HG02973 (cell line): ENCODE data around the gene TAMALIN.
"Not testable (repeated sequence)": the region's sequence is repeated elsewhere in the genome, so short reads cannot be mapped to it uniquely, and the experiment has no call there.

Experiments
- ATAC-seq: cut with Tn5 transposase; IDR thresholded peaks from one replicate; pipeline ENCODE4 v1.9.1; 2021; ENCODE audit warnings: moderate library complexity; ENCODE audit not compliant: unreplicated experiment

TAMALIN gene

DNA sequence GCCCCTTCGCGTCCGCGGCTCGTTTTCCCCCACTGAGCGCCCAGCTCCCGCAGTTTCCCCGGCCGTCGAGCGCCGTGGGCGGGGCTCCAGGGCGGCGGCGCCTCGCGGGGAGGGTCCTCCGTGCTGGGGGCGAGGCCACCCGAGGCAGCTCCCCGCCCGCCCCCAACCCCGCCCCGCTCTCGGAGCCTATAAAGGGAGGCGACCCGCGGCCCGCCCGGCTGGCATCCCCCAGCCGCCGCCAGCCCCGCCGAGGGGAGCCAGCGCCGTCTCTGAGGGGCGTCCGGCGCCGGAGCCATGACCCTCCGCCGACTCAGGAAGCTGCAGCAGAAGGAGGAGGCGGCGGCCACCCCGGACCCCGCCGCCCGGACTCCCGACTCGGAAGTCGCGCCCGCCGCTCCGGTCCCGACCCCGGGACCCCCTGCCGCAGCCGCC lies at the start of gene TAMALIN:
Gene TAMALIN (plus strand): TSS at position 221 of the 432 bp plus-strand sequence. CDS start 74 bp downstream, at position 295.
- no peak for ATAC-seq

DNA sequence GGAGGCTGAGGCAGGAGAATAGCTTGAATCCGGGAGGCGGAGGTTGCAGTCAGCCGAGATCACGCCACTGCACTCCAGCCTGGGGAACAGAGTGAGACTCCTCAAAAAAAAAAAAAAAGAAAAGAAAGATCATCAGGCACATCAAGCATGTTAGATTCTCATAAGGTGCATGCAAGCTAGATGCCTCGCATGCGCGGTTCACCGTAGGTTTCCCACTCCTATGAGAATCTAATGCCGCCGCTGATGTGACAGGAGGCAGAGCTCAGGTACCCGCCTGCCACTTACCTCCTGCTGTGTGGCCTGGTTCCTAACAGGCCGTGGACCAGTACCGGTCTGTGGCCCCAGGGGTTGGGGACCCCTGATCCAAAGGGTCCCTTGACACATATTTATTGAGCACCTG lies 48.2 kb upstream of the TAMALIN start:
- ATAC-seq, result no peak

DNA sequence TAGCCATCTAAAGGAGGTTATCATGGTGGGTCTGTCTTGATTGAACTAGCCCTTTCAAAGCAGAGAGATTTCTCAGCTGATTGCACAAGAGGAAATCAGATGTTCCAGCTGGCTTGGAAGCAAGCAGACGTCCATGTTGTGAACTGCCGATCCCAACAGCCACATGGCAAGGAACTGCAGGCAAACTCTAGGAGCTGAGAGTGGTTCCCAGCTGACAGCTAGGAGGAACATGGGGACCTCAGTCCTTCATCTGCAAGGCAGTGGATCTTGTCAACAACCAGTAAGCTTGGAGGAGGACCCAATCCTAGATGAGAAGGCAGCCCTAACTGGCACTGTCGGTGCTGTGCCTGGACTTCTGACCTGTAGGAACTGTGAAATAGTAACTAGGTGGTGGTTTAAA lies 47.5 kb upstream of the TAMALIN start:
- no peak for ATAC-seq

DNA sequence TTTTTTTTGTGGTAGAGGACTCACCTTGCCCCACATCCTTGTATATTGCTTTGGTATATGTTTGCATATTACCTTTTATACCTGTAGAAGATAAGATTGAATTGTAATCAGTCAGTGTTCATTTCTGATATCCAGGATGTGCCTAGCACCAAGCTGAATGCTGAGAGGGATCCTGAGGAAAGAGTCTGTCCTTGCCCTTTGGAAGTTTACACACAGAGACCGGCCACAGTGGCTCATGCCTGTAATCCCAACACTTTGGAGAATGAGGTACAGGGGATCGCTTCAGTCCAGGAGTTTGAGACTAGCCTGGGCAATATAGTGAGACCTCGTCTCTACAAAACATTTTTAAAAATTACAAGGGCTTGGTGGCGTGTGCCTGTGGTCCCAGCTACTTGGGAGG lies 46.8 kb upstream of the TAMALIN start:
- ATAC-seq, result no peak

DNA sequence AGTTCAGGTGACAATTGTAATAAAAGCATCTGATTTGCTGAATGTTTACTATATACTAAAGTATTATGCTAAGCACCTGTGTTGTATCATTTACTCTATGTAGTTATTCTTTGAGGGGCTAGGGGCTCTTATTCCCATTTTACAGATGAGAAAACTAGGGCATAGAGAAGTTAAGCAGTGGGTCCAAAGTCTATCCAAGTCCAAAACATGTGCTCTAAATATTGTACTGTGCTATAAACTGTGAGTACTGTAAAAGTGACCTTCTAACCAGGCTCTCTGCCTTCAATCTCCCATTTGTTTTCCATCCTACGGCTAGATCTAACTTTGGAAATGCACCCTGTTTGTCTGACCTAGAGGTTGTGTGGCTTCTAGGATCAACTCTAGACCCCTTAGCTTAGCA lies 46.3 kb upstream of the TAMALIN start:
- ATAC-seq, result no peak

DNA sequence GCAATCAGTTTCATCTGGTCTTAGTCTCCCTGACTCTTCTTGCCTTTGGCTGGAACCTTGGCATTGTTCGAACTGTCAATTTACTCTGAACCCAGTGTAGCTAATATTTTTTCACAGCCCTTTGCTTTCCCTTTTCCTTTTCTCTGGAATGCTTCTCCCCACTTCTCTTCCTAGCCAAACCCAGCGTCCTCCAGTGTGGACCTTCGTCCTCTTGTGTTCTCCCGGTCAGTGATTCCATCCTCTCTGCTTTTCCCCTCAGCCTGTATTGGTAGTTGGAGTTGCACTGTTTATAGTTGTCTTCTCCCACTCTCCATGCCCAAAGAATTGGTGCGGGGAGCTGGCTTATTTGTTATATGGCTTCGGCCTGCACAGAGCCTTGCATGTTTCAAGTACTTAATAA lies 45.9 kb upstream of the TAMALIN start:
- ATAC-seq, result no peak

DNA sequence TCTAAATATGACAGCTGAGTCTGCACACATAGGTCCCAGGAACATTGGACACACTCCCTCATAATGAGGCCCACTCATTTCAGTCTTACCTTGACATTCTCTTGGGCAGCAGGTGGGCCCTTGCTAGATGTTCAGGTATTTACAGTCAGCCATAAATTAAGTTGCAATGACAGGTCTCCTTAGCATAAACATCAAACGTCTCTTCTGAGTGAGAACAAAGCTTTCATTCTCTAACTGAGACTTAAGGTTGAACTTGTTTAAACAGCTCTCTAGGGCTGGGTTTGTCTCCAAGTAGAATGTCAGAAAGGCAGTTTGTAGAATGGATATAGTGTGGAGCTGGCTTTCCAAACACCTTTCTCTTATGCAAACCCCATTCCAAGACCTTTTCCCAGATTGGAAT lies 44.9 kb upstream of the TAMALIN start:
- ATAC-seq, result no peak

DNA sequence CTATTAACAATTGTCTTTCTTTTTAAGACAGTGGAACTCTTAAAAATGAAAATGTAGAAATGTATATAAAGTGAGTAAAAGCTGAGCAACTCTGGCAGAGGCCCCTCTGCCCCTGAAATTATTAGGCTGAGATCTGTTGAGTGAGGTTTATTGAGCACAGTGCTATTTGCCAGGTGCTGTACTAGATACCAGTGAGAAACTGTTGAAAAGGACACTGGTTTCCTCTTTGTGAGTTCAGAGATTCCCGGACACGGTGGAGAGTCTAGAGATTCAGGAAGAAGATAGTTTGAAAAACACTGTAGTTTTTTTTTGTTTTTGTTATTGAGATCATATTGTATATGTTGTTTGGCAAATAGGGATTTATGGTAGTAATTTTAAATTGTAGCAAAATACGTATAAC lies 44.0 kb upstream of the TAMALIN start:
- ATAC-seq, result no peak

DNA sequence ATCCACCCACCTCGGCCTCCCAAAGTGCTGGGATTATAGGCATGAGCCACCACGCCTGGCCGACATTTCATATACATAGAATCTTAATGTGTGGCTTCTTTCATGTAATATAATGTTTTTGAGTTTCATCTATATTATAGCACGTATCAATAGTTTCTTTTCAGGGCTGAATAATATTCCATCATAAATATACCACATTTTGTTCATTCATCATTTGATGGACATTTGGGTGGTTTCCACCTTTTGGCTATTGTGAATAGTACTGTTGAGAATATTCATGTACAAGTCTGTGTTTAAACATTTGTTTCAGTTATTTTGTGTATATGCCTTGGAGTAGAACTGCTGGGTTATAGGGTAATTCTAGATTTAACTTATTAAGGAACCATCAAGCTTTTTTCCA lies 43.3 kb upstream of the TAMALIN start:
- no peak for ATAC-seq

DNA sequence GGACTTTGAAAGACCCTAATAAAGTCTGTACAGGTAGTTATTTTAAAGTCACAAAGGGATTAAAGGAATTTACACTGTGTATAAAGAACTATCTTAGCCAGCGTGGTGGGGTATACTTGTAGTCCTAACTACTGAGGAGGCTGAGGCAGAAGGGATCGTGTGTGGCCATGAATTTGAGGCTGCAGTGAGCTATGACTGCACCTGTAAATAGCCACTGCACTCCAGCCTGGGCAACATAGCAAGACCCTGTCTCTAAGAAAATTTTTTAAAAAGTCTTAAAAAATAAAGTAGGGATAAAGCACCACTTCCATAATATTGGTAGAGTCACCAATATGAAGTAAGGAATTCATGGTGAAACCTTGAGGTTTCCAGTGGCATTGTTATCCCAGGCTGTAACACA lies 37.1 kb upstream of the TAMALIN start:
- ATAC-seq, result no peak

DNA sequence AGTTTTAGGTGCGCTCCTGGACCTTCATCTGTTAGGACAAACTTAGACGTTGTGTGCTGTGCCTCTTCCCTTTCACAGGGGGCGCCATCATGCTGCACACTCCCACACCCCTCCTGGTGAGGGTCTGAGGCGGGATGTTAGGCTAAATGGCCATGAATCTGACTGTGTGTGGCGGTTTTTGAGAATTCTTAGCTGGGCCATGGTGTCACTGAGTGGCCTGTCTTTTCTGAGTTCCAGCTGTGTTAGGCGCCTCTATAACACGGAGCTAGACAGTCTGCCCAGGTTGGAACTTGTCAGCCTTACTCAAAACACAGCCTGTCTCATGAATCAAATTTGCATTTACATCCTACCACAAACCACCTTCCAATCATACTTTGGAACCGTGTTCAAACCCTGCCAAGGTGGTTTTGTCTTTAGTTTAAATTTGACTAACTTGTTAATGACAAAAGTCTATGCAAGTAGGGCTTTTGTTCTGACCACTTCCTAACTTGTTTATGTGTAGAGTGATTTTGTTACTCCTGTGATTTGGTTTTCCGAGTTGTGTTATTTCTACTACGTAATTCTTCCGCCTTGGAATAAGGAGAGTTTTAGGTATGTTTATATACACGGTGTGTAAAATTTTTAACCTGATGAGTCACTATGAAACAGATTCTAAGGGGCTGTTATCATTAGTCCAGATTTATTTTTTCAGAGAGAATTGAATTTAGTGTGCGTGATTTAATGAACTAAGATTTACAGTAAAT lies 35.7 kb upstream of the TAMALIN start:
- peak; percentile 82 for ATAC-seq

DNA sequence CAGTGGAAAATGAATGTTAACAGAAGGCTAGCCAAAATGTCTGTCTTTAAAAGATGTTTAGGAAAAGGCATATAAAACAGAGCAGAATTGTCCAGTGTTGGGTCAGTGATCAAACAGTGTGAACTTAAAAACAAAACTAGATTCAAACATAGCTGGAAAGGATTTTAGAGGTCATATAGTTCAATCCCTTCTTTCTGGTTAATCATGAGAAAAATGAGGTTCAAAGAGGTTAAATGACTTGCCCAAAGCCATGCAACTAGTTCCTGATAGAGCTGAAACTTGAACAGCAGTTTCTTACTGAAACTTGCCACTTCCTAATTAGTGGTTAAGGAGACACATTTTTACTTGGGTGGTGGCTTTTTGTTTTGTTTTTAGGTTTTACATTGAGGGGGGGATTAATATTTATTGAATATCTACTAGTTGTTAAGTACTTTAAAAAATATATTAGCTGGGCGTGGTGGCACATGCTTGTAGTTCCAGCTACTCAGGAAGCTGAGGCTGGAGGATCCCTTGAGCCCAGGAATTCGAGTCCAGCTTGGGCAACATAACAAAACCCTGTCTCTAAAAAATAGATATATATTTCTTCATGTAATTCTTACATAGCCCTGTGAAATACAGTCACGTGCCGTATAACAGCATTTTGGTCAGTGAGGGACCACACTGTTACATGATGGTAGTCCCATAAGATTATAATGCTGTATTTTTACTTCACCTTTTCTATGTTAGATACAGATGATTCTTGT lies 34.9 kb upstream of the TAMALIN start:
- peak; percentile 37 for ATAC-seq

DNA sequence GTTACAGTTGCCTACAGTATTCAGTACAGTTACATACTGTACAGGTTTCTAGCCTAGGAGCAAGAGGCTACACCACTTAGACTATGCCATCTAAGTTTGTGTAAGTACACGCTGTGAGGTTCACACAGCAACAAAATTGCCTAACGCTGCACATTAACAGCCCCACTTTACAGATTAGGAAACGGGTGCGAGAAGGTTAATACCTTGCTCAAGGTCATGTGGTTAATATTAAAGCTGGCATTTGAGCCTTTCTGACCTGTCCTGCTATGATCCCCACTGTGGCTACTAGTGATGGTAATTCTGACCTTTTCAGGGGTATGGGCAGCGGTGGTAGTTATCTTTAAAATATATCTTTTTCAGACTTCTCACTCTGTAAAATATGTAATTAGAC lies 34.3 kb upstream of the TAMALIN start:
- no peak for ATAC-seq

DNA sequence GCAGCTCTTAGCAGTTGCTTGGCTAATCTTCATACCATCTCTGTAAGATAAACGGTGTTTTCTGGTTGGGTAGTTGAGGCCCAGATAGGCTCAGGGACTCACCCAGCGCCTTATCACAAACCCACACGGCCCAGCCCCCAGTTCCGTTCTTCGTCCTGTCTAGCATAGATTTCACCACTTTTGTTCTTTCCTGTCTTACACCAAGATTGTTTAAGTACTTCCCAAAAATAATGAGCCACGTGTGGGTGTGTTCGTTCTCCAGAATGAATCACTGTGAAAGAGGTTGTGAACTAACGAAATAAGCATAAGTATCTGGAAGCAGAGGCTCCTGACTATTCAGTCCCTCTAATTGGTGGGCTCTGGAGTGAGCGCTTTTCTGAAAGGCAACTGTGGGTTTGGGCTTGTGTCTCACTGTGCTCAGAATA lies 33.9 kb upstream of the TAMALIN start:
- ATAC-seq, result no peak

DNA sequence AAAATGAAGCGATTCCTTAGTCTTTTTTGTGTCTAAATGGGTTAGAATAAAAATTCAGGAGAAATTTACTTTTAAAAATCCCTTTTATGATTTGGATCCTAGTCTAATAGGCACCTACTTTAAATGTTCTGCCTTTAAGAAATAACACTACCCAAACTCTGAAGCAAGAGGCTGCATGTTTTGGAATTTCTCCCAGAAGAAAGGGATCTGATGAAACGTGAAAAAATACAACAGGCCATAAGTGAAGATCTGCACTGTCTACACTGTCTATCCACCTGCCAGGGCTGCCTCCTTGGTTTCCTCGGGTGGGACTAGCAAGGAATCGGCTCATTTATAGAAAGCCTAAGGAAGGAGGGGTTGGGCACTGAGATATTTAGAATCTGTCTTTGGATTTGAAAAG lies 33.2 kb upstream of the TAMALIN start:
- no peak for ATAC-seq

DNA sequence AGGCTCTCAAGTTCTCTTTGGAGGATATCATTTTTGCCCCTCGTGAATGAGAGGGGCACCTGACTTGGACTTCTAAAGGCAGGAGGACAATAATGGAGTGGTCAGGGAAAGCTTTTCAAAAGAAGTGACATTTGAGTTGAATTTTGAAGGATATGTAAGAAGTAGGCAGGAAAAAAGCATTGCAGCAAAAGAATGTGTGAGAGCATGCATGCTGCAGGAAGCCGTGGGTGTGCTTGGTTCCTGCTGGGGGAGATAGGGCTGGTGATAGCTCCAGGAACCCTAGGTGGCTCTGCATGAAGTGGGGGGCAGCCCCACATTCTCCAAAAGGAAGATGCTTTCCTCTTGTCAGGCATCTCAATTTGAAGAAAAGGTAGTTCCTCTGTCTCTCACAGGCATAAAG lies 32.1 kb upstream of the TAMALIN start:
- no peak for ATAC-seq

DNA sequence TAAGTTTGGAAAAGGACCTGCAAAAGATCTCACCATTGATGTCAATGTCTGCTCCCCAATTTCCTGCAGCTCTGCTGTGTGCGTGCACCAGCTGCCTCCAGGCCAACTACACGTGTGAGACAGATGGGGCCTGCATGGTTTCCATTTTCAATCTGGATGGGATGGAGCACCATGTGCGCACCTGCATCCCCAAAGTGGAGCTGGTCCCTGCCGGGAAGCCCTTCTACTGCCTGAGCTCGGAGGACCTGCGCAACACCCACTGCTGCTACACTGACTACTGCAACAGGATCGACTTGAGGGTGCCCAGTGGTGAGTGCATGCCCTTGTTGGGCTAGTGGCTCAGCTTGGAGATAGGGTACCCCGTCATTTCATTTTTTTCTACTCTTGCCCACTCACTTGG lies 31.6 kb upstream of the TAMALIN start:
- no peak for ATAC-seq

DNA sequence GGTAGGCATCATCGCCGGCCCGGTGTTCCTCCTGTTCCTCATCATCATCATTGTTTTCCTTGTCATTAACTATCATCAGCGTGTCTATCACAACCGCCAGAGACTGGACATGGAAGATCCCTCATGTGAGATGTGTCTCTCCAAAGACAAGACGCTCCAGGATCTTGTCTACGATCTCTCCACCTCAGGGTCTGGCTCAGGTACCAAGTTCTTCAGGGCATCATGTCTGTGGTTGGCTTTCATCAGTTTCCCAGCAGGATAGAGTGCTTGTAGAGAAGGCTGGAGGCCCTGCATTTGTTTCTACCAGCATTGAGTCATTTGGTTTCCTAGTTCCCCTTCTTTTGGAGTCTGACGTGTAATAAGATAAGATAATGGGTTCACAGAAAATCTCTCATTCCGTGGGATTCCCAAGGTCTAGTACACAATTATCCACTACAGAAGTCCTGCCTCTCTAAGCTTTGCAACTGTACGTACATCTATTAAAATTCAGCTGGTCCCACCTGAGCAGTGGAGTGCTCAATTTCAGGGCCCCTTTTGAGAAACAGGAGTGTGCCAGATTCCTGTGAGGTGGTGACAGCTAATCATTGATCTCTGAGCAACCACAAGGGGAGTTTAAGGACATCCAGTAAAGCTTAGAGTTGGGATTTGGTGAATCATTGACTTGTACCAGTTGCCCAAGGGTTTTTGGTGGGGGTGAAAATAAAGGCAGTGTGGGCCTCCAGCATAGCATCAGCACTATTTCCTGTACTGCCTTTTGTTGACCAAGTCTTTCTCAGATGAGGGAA lies 30.2 kb upstream of the TAMALIN start:
- ATAC-seq, result no peak

DNA sequence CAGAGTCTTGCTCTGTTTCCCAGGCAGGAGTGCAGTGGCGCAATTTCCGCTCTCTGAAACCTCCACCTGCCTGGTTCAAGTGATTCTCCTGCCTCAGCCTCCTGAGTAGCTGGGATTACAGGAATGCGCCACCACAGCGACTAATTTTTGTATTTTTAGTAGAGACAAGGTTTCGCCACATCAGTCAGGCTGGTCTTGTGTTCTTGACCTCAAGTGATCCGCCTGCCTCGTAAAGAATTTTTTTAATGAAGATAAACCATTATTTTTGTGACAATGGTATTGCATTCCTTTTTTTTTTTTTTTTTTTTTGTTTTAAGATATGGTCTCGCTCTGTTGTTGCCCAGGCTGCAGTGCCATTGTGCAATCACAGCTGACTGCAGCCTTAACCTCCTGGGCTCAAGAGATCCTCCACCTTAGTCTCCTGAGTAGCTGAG lies 29.4 kb upstream of the TAMALIN start:
- ATAC-seq, result no peak

DNA sequence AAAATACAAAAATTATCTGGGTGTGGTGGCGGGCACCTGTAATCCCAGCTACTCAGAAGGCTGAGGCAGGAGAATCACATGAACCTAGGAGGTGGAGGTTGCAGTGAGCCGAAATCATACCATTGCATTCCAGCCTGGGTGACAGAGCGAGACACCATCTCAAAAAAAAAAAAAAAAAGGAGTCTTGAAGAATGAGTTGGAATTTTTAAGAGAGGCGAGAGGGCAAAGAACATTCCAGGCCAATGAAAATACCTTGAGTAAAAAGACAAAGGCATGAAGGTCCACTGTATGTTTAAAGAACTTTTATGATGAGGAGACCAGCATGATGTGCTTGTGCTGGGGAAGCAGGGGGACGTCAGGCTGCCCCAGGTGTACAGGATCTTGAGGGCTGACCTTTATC lies 27.4 kb upstream of the TAMALIN start:
- not testable (repeated sequence) for ATAC-seq

DNA sequence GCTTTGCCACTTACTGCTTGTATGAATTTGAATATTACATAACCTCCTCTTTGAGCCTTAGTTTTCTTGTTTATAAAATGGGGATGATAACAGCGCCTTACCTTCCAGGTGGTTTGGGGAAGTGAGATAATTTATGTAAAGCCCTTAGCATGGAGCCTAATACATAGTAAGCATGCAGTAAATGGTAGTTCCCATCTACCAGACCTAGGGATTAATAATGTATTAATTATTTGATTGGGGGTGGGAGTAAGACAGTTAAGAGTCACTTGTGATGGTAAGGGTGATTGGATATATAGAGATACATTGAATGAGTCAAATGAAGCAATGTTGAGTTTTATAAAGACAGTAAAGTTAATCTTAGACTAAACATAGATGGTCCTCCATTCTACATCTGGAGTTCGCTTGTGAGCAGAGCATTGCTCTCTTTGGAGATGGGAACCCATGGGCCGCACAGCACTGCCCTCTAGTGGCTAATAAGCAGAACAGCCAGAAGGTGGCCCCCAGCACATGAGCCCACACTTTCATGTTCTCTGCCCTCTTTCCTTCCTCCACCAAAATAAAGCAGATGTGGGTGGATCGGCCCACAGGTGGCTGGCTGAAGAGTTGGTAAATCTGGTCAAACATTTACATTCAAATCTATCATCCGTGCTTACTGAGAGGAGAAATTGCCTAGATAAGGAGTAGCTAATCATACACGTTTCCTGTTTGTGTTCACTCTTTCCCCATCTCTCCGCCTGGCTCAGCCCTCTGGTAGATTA lies 26.5 kb upstream of the TAMALIN start:
- peak; percentile 70 for ATAC-seq
